Fibroblast of skin of left quadriceps (primary cell): ENCODE results near the gene ANXA11.
A peak's percentile ranks its signal among the peaks of the same experiment; 100 is the strongest.
"Not testable (repeated sequence)": the region's sequence is repeated elsewhere in the genome, so short reads cannot be mapped to it uniquely, and the experiment has no call there.

Experiments
- DNase-seq, 2 experiments: peaks; one replicate each; pipeline ENCODE4 v3.0.0-alpha.2; 2013; ENCODE audit warnings: low read depth in 2 of 2

ANXA11 gene

GRCh38 chr10:80210259-80210658, 4.9 kb upstream of the ANXA11 start:
- no peak for DNase-seq

GRCh38 chr10:80207768-80208370, 2.5 kb upstream of the ANXA11 start:
- DNase-seq = no peak

GRCh38 chr10:80206277-80206655, 929 bp upstream of the ANXA11 start:
- DNase-seq = no peak

GRCh38 chr10:80204677-80205476, 460 bp downstream of the ANXA11 start:
- DNase-seq = no peak

GRCh38 chr10:80203835-80204676, 1.3 kb downstream of the ANXA11 start:
- DNase-seq = no peak

- peak; percentile 64 to 68 for DNase-seq
Observed at GRCh38 chr10:80202934-80203834, 2.2 kb downstream of the ANXA11 start.

- not testable (repeated sequence) for DNase-seq
Observed at GRCh38 chr10:80202530-80202929, 2.8 kb downstream of the ANXA11 start.

- DNase-seq = no peak
Observed at GRCh38 chr10:80201608-80202141, 3.7 kb downstream of the ANXA11 start.

- DNase-seq = no peak
Observed at GRCh38 chr10:80200687-80201086, 4.7 kb downstream of the ANXA11 start.

- DNase-seq = no peak
Observed at GRCh38 chr10:80200259-80200658, 5.1 kb downstream of the ANXA11 start.

GRCh38 chr10:80199828-80200227, 5.5 kb downstream of the ANXA11 start:
- DNase-seq = no peak

GRCh38 chr10:80197972-80198916, 7.1 kb downstream of the ANXA11 start:
- DNase-seq = no peak

GRCh38 chr10:80196950-80197315, 8.4 kb downstream of the ANXA11 start:
- DNase-seq = no peak

GRCh38 chr10:80196270-80196949, 8.9 kb downstream of the ANXA11 start:
- DNase-seq = no peak

GRCh38 chr10:80195046-80195574, 10.2 kb downstream of the ANXA11 start:
- no peak for DNase-seq

GRCh38 chr10:80194373-80195045, 10.8 kb downstream of the ANXA11 start:
- no peak for DNase-seq

GRCh38 chr10:80192553-80192952, 12.8 kb downstream of the ANXA11 start:
- DNase-seq = no peak

- DNase-seq = no peak
Observed at GRCh38 chr10:80191589-80192270, 13.6 kb downstream of the ANXA11 start.
